Measurements from ENCODE around the gene SYT8. TPM values are rescaled to one million over a fixed set of nuclear protein-coding genes. Genes with fewer than 3 reads are reported as not detected.

Gene SYT8
- total RNA-seq, 6 experiments from 2014 or later = 0.68 TPM; not detected in 5

GRCh38 chr11:1792461-1792860, 42.3 kb upstream of the SYT8 start:
- intact Hi-C loops (cut with DNase I) = no loop called here
- Histone ChIP-seq H3K4me3 (no peak overlapping the region), H3K27me3 (no peaks in the 10 kb centered on the region), H3K9me3 (no peaks in the 10 kb centered on the region), H3K4me1 (no peaks in the 10 kb centered on the region), H3K27ac (no peak overlapping the region), H3K36me3 (no peaks in the 10 kb centered on the region)
- TF ChIP-seq CTCF (IDR thresholded peaks at IDR 0.05) (no peak), POLR2A (IDR thresholded peaks at IDR 0.05) (no peak)
- no peak for ATAC-seq
- no peak for DNase-seq
- 51% methylated on average over 11 of the region's 12 CpGs for WGBS (ENCODE audit: insufficient coverage, low coverage, low lambda C conversion rate, missing lambda C conversion rate)

DNA sequence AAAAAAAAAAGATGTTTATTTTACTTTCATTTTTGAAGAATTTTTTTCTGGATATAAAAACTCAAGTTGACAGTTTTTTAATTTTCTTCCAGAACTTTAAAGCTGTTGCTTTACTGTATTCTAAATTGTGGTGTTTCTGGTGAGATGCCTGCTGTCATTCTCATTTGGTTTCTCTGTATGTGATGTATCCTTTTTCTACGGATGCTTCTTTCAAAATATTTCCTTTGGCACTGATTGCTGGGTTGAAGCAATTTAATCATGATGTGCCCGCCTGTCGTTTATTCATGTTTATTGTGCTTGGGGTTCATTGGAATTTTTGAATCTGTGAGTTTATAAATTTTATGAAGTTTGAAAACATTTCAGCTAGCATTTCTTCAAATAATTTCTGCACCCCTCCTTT, 41.7 kb upstream of the SYT8 start:
- H3K9me3 ChIP-seq = no peaks in the 10 kb centered on the region
- 33% methylated on average over 3 of the region's 3 CpGs for WGBS (ENCODE audit: insufficient coverage, low coverage, low lambda C conversion rate, missing lambda C conversion rate)
- ATAC-seq (no peak), DNase-seq (no peak)
- no peaks in the 10 kb centered on the region for H3K27me3 ChIP-seq
- no peaks in the 10 kb centered on the region for H3K4me1 ChIP-seq
- intact Hi-C loops (cut with DNase I) = no loop called here
- H3K36me3 ChIP-seq = no peaks in the 10 kb centered on the region
- TF ChIP-seq POLR2A (IDR thresholded peaks at IDR 0.05) (no peak), CTCF (IDR thresholded peaks at IDR 0.05) (no peak)
- no peak overlapping the region for H3K4me3 ChIP-seq
- no peak overlapping the region for H3K27ac ChIP-seq

DNA sequence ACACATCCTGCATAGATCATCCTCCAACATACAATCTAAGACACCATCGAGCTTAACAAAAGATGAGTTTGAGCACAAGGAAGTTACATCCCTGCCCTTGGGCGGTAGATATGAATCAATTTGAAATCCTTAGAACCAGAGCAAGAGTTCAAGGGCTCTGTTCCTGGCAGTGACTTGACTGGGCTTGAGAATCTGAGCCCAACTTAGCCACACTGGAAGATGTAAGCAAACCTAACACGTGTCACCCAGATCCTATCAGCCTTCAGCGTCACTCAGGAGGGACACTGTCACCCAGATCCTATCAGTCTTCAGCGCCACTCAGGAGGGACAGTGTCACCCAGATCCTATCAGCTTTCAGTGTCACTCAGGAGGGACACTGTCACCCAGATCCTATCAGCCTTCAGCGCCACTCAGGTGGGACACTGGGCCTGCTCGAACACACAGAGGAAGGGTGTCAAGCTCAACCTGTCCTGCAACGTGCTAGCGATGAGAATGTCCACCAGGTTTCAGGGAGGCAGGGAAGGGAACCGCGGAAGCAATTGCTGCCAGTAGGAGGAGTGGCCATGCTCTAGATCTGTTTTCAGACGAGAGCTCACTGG, 38.3 kb upstream of the SYT8 start:
- no peaks in the 10 kb centered on the region for H3K4me1 ChIP-seq
- no peak overlapping the region for H3K27ac ChIP-seq
- H3K36me3 ChIP-seq = no peaks in the 10 kb centered on the region
- H3K27me3 ChIP-seq = no peaks in the 10 kb centered on the region
- intact Hi-C loops (cut with DNase I) = no loop called here
- 41% methylated on average over 4 of the region's 12 CpGs for WGBS (ENCODE audit: insufficient coverage, low coverage, low lambda C conversion rate, missing lambda C conversion rate)
- TF ChIP-seq CTCF (IDR thresholded peaks at IDR 0.05) (no peak), POLR2A (IDR thresholded peaks at IDR 0.05) (no peak)
- ATAC-seq (no peak), DNase-seq (no peak)
- H3K4me3 ChIP-seq = no peak overlapping the region
- no peaks in the 10 kb centered on the region for H3K9me3 ChIP-seq

DNA sequence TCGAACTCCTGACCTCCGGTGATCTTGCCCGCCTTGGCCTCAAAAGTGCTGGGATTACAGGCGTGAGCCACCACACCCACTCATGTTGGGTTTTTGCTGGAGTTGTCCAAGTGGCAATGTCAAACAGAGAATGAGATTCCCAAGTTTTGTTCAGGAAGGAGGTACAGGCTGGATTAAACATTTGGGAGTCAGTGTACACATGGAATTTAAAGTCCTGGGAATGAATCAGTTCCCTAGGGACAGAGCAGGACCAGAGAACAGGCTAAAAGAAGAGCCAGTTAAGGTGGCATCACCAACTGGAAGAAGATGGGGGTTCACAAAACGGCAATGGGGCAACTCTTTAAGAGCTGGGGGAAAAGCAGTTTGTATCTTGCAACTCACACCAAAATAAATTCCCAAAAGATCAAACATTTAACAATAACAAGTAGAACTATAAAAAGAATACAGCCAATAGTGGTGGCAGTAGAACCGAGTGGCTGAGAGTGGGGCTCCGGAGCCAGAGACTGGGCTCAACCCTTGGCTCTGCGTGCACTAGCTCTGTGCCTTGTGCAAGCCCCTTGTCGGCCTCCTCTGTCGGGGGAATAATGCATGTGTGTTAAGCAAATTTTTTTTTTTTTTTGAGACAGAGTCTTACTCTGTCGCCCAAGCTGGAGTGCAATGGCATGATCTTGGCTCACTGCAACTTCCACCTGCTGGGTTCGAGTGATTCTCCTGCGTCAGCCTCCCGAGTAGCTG, 37.2 kb upstream of the SYT8 start:
- intact Hi-C loops (cut with DNase I) = no loop called here
- ATAC-seq (no peak), DNase-seq (no peak)
- Histone ChIP-seq H3K9me3 (no peaks in the 10 kb centered on the region), H3K36me3 (no peaks in the 10 kb centered on the region), H3K27me3 (no peaks in the 10 kb centered on the region), H3K4me3 (no peak overlapping the region), H3K4me1 (no peaks in the 10 kb centered on the region), H3K27ac (no peak overlapping the region)
- WGBS (ENCODE audit: insufficient coverage, low coverage, low lambda C conversion rate, missing lambda C conversion rate) = 78% methylated on average over 6 of the region's 14 CpGs
- TF ChIP-seq CTCF (IDR thresholded peaks at IDR 0.05) (no peak), POLR2A (IDR thresholded peaks at IDR 0.05) (no peak)

All from right lobe of liver (tissue), 6 donors.